Effector memory CD8-positive, alpha-beta T cell (primary cell): Measurements from ENCODE around the gene TAS2R8.
"Not testable (repeated sequence)": the region's sequence is repeated elsewhere in the genome, so short reads cannot be mapped to it uniquely, and the experiment has no call there.

ENCODE experiments used
- ATAC-seq: fragments of 150-1000 bp; cut with Tn5 transposase; replicated peaks from 2 replicates; pipeline ENCODE4 v1.10.0; 2021; ENCODE audit warnings: mild to moderate bottlenecking, moderate library complexity
- DNase-seq, 3 experiments: peaks; one replicate each; pipeline ENCODE4 v3.0.0; 2021
- H3K27ac Mint-ChIP-seq, 2 donors: one replicate each; pipeline ENCODE4 v1.8.0; 2022; ENCODE audit warnings: mild to moderate bottlenecking in 2 of 2, mixed read lengths in 2 of 2, moderate library complexity in 2 of 2
- H3K27me3 Mint-ChIP-seq, 2 donors: one replicate each; pipeline ENCODE4 v1.8.0; 2022; ENCODE audit warnings: mixed read lengths in 2 of 2
- H3K36me3 Mint-ChIP-seq: one replicate; pipeline ENCODE4 v1.8.0; 2022; ENCODE audit warnings: mild to moderate bottlenecking, moderate library complexity, mixed read lengths; ENCODE audit not compliant: insufficient read depth
- H3K4me1 Mint-ChIP-seq, 2 donors: one replicate each; pipeline ENCODE4 v1.8.0; 2022; ENCODE audit warnings: low read depth in 2 of 2, mixed read lengths in 2 of 2
- H3K4me3 Mint-ChIP-seq, 2 donors: one replicate each; pipeline ENCODE4 v1.8.0; 2022; ENCODE audit warnings: mild to moderate bottlenecking in 2 of 2, mixed read lengths in 2 of 2, moderate library complexity in 2 of 2
- H3K9me3 Mint-ChIP-seq, 2 donors: one replicate each; pipeline ENCODE4 v1.8.0; 2022; ENCODE audit warnings: mixed read lengths in 2 of 2

Gene TAS2R8

DNA sequence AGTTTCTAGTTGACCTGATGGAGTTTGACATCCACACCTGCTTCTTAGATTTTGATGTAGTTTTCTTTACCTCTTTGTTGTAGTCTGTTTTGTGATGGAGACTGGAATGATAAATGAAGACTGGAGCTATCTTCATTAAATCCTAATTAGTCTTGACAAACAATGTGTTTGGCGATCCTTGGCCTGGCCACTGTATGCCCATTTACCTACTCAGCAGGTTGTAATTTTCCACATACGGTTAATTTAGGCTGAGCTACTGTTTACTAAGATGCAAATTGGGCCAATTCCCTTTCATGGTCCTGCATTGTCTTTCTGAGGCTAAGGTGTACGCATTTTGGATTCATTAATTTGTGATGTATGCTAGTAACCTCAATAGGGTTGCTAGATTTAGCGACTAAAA, 4.5 kb downstream of the TAS2R8 start, which contains the start of gene TAS2R7:
Gene TAS2R7 (minus strand): TSS at position 41 of the 400 bp plus-strand sequence. CDS start 57 bp downstream, outside the sequence.
- H3K36me3 Mint-ChIP-seq = no peaks in the 10 kb centered on the region
- peaks cover 45 to 68% of the 10 kb centered on the region in 2 donors for H3K27me3 Mint-ChIP-seq
- H3K4me3 Mint-ChIP-seq = no peak within 1 kb of the TSS
- H3K9me3 Mint-ChIP-seq = no peaks in the 10 kb centered on the region
- DNase-seq (no peak), ATAC-seq (no peak)
- H3K4me1 Mint-ChIP-seq = no peaks in the 10 kb centered on the region
- H3K27ac Mint-ChIP-seq = no peak within 1 kb of the TSS

- peaks cover 46 to 71% of the 10 kb centered on the region in 2 donors for H3K27me3 Mint-ChIP-seq
- H3K27ac Mint-ChIP-seq = no peak overlapping the region
- no peak overlapping the region for H3K4me3 Mint-ChIP-seq
- ATAC-seq (no peak), DNase-seq (no peak)
- H3K4me1 Mint-ChIP-seq = no peaks in the 10 kb centered on the region
- no peaks in the 10 kb centered on the region for H3K9me3 Mint-ChIP-seq
- H3K36me3 Mint-ChIP-seq = no peaks in the 10 kb centered on the region
Measured at GRCh38 chr12:10801741-10802140, 5.3 kb downstream of the TAS2R8 start.

DNA sequence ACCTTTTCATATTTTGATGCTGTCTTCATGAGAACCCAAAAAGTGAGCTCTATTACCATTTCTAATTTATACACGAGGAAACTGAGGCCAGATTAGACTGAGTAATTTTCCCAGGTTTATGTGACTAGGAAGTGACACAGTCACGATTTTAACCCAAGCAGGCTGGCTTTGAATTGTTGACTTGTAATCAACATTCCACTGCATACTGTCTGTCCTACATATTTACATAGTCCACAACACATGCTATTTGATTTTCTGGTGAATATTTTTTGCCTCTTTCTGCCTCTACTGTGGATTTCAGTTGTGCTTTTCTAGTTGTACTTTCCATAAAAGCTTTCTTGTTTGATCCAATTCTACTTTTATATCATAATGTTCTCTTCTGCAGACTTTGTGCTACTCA, 12.9 kb downstream of the TAS2R8 start:
- Mint-ChIP-seq H3K27ac (no peak overlapping the region), H3K36me3 (no peaks in the 10 kb centered on the region), H3K9me3 (no peaks in the 10 kb centered on the region), H3K27me3 (peaks cover 25 to 36% of the 10 kb centered on the region in 2 donors), H3K4me3 (no peak overlapping the region), H3K4me1 (no peaks in the 10 kb centered on the region)
- DNase-seq (no peak), ATAC-seq (no peak)

DNA sequence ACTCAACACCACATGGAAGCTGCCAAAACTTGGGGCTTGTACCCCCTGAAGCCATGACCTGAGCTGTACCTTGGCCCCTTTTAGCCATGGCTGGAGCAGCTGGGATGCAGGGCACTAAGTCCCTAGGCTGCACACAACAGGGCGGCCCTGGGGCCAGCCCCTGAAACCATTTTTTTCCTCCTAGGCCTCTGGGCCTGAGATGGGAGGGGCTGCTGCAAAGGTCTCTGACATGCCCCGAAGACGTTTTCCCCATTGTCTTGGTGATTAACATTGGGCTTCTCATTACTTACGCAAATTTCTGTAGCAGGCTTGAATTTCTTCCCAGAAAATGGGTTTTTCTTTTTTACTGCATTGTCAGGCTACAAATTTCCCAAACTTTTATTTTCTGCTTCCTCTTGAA, 15.3 kb downstream of the TAS2R8 start:
- H3K27ac Mint-ChIP-seq, DNase-seq, ATAC-seq, H3K4me3 Mint-ChIP-seq, H3K4me1 Mint-ChIP-seq, H3K9me3 Mint-ChIP-seq, H3K36me3 Mint-ChIP-seq: not testable (repeated sequence)
- H3K27me3 Mint-ChIP-seq = peaks cover 14 to 34% of the 10 kb centered on the region in 2 donors

- no peak overlapping the region for H3K27ac Mint-ChIP-seq
- no peak overlapping the region for H3K4me3 Mint-ChIP-seq
Measured at GRCh38 chr12:10783252-10783651, 23.8 kb downstream of the TAS2R8 start.

GRCh38 chr12:10779103-10779502, 28.0 kb downstream of the TAS2R8 start:
- no peak for ATAC-seq
- H3K9me3 Mint-ChIP-seq = no peaks in the 10 kb centered on the region

More at GRCh38 chr12:10783252-10783651, 23.8 kb downstream of the TAS2R8 start:
- H3K9me3 Mint-ChIP-seq = no peaks in the 10 kb centered on the region
- H3K4me1 Mint-ChIP-seq = no peaks in the 10 kb centered on the region
- DNase-seq = no peak
- H3K27me3 Mint-ChIP-seq = peaks cover 10 to 18% of the 10 kb centered on the region in 2 donors
- no peak for ATAC-seq
- H3K36me3 Mint-ChIP-seq = no peaks in the 10 kb centered on the region

GRCh38 chr12:10771132-10771733, 35.9 kb downstream of the TAS2R8 start:
- DNase-seq = no peak
- no peak overlapping the region for H3K4me3 Mint-ChIP-seq
- peaks cover 60 to 78% of the 10 kb centered on the region in 2 donors for H3K27me3 Mint-ChIP-seq
- H3K27ac Mint-ChIP-seq = no peak overlapping the region
- H3K9me3 Mint-ChIP-seq = no peaks in the 10 kb centered on the region
- no peaks in the 10 kb centered on the region for H3K4me1 Mint-ChIP-seq
- H3K36me3 Mint-ChIP-seq = no peaks in the 10 kb centered on the region
- peak; percentile 75 for ATAC-seq

More at GRCh38 chr12:10779103-10779502, 28.0 kb downstream of the TAS2R8 start:
- Mint-ChIP-seq H3K27me3 (peaks cover 18 to 36% of the 10 kb centered on the region in 2 donors), H3K4me3 (no peak overlapping the region), H3K4me1 (no peaks in the 10 kb centered on the region), H3K27ac (no peak overlapping the region), H3K36me3 (no peaks in the 10 kb centered on the region)
- no peak for DNase-seq

GRCh38 chr12:10759657-10760056, 47.4 kb downstream of the TAS2R8 start:
- peaks cover 54 to 61% of the 10 kb centered on the region in 2 donors for H3K27me3 Mint-ChIP-seq

GRCh38 chr12:10756194-10756593, 50.9 kb downstream of the TAS2R8 start:
- no peak overlapping the region for H3K4me3 Mint-ChIP-seq
- H3K27me3 Mint-ChIP-seq = peaks cover 62 to 74% of the 10 kb centered on the region in 2 donors
- ATAC-seq (no peak), DNase-seq (no peak)
- no peaks in the 10 kb centered on the region for H3K4me1 Mint-ChIP-seq
- H3K27ac Mint-ChIP-seq = no peak overlapping the region
- H3K36me3 Mint-ChIP-seq = peaks cover 3% of the 10 kb centered on the region
- peaks cover 1 to 12% of the 10 kb centered on the region in 2 donors for H3K9me3 Mint-ChIP-seq

More at GRCh38 chr12:10759657-10760056, 47.4 kb downstream of the TAS2R8 start:
- no peak for DNase-seq
- no peak for ATAC-seq
- Mint-ChIP-seq H3K36me3 (peaks cover 3% of the 10 kb centered on the region), H3K4me3 (no peak overlapping the region), H3K9me3 (peaks cover 1 to 12% of the 10 kb centered on the region in 2 donors), H3K27ac (no peak overlapping the region), H3K4me1 (no peaks in the 10 kb centered on the region)
